ENCODE measurements around the gene RNF220.

RNF220 gene

DNA sequence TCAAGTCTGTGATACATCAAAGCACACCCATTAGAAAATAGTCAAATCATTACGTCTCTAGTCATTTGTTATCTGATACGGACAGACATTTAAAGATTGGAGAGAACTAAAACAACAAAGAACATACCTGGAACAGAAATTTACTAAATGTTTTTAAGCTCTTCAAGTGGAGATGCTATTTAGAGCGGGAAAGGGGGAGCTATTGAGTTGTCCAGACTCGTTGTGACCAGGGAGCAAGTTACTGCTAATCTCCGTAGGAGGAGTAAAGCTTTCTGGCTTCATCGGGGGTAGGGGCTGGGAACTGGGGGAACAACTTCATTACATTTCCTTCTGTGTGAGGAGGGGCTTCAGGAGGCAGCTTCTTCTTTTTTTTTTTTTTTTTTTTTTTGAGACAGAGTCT, 129.7 kb downstream of the RNF220 start:
- no peak for TF ChIP-seq CTCF (conservative IDR thresholded peaks at IDR 0.05)
- H3K27ac ChIP-seq = no peak overlapping the region

DNA sequence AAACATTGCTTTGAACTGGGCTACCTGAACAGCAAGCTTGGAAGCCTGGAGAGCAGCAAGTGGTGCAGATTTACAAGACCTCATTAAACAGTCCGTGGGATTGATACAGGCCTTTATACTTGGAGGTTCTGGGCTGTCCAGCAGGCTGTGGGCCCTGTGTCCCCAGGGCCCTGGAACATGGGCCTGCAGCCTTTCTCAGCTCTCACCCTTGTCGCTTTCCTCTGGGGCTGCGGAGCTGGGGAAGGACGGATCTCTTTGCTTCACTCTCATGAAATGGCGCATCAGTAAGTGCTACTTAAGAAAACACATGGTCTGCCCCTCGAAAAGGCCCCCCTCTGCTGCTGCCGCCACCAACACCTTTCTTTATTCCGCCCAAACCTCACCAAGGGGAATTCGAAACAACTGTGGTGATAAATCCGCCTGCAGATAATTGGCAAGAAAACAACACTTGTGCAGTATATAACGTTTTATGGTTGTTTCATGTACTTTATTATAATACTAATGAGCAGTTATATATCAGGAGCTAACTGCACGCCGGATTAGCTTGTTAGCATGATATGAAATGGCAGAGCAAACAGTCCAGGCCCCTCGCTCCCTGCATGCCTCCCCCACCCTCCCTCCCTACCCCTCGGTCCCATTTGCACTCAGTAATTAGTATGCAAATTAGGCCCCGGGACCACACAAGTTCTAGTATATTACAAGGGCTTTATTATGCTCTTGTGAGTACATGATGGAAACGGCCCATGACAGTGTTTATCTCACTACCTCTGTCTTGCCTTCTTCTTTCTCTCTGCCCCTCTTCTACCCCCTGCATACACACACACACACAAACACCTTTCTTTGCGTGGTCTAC, 131.5 kb downstream of the RNF220 start:
- no peak overlapping the region for H3K27ac ChIP-seq
- TF ChIP-seq CTCF (conservative IDR thresholded peaks at IDR 0.05) = no peak

GRCh38 chr1:44537538-44537937, 132.5 kb downstream of the RNF220 start:
- no peak for TF ChIP-seq CTCF (conservative IDR thresholded peaks at IDR 0.05)
- no peak overlapping the region for H3K27ac ChIP-seq

DNA sequence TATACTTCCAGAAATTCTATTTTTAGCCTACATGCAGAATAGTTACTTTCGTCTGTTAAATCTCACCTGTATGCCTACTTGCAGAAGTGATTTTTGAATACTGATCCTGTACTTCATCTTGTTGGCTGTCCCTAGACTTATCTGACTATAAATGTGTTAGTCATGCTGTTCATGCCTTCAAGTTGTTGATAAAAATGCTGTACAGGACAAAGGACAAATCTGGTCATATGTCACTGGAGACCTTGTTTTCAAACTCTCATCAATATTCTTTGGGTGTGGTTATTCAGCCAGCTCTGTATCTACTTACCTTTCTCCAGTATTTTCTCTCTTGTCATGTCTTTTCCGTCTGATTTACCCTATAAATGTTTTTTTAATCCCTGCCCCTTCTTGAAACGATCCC, 132.9 kb downstream of the RNF220 start:
- no peak overlapping the region for H3K27ac ChIP-seq
- no peak for TF ChIP-seq CTCF (conservative IDR thresholded peaks at IDR 0.05)

DNA sequence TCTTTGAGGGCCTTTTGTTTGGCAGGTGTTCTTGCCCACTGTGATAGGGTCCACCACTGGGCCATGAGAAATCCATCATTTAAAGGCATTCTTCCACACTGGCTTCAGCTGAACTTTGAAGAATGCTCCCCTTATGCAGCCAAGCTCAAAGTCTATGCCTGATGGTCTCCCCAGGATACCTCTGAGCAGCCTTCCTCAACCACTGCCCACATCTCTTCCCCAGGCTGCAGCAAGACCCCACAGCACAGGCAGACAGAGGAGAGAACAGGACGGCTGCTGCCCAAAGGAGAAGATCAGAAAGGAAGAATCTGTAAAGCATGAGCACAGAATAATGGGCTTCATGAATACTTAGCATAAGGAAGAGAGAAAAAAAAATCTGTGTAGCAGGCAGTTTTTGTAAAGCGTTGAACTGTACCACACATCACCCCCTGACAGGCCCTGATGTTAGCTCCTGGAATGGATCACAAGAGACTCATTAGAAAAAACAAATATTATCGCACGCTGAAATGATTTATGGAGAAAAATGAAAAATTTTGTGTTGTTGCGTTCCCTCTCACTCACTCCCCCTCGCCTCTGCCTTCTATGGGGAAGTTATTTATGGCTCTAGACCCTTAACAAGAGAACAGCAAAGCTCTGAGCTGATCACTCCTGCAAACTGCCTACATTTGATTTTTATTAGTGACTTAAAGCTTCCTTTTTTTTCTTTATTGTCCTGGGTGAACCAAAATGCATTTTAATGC, 135.1 kb downstream of the RNF220 start:
- TF ChIP-seq CTCF (conservative IDR thresholded peaks at IDR 0.05) = no peak
- H3K27ac ChIP-seq = no peak overlapping the region

- H3K27ac ChIP-seq = no peak overlapping the region
- TF ChIP-seq CTCF (conservative IDR thresholded peaks at IDR 0.05) = no peak
Measured at GRCh38 chr1:44542420-44543063, 137.5 kb downstream of the RNF220 start.

DNA sequence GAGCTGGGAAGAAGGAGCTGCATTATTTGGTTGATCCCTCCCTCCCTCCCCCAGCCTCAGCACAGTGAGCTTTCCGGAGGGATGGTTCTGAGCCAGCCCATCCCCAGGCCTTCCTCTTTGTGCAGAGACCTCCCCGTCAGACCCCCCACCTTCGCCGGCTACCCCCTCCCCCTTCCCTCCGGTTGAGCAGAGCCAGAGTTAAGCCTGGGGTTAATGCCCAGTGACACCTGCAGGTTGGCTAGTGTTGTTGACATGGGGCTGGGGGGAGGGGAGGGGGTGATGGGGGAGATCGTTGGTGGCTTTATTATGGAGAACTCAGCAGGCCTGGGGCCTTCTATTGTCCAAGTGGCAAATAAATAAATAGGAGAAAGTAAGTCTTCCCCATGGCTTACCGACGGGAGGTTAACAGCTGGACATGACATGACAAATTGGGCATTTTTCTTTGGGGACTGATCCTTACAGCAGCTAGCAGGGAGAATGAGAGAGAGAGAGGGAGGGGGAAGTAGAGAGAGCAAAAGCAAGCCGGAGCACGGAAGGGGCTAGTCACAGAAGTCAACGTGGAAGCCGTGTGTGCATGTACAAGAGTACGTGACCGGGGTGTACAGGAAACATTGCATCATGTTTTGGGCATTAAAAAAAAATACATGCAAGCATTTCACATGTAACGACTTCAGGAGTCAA, 138.1 kb downstream of the RNF220 start:
- no peak for TF ChIP-seq CTCF (conservative IDR thresholded peaks at IDR 0.05)
- no peak overlapping the region for H3K27ac ChIP-seq

Measured in VCaP (cell line).